Stimulated activated CD4-positive, alpha-beta T cell treated with anti-CD3 and anti-CD28 coated beads, Interleukin-1b, Interleukin-23, amount 100 ng/mL, for 24 hours (primary cell): ENCODE measurements around the gene FAM135A.
"Not testable (repeated sequence)": the region's sequence is repeated elsewhere in the genome, so short reads cannot be mapped to it uniquely, and the experiment has no call there.

Experiments
- DNase-seq, 4 experiments: peaks; one replicate each; pipeline ENCODE4 v3.0.0-alpha.2; 2020; ENCODE audit warnings: low read depth in 4 of 4, low spot score in 1 of 4

FAM135A gene

DNA sequence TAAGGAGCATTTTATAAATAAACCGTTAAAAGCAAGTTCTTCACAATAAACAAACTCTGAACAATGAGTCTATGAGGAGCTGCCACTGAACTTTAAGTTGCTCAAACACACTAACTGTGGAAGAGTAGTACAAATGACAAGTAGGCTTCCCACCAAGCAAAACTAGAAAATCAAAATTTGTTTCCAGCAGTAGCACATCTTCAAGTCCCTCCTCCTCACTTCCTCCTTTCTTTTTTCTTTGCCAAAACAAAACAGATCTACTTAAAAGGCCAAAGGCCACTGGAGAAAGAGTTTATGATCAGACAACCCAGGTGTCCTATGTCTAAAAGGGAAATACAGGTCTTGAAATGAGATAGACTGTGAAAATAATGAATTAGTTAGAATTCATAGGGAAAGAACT lies 17.1 kb upstream of the FAM135A start:
- DNase-seq: no peak

GRCh38 chr6:70396796-70397729 lies 16.2 kb upstream of the FAM135A start:
- DNase-seq: no peak

DNA sequence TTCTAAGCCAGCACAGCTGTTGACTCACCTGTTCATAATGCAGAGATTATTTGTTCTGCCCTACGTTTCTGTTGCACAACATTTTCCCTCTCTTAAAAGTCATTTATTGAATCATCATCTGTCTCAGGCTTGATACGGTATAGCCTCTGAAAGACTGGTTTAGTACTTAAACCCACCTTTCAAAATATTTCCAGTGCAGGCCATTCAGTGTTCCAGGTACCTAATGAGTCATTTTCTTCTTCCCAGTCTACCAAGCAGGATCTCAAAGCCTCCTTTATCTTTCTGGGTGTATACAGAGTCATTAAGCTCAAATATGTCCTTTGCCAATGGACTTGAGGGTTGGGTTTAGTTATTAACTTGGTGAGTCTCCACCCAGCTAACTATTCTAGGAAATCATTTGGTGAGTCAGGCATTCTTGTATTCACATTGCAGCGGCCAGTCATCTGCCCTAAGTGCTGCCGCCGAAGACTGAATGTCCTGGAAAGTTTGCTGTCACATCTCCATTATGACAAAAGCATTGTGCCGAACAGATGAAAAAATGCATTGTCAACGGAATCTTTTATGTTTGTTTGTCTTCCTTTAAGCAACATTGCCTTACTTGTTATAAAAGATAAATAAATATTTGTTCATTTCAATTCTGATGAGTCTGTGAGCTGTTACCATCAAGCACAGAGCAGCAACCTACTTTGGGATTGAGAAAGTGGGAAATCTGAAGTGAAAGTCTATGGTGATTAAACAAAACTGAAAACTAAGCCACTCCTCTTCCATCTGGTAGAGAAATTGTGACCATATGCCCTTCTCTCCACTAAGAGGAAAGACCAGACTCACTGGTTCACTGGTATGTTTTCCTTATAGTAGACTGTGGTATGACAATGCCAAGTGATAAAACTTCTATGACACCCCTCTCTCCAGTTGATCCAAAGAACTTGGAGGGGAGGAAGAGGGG lies 14.3 kb upstream of the FAM135A start:
- DNase-seq: no peak

- no peak for DNase-seq
These were observed 8.7 kb upstream of the FAM135A start for GRCh38 chr6:70404658-70405057.

DNA sequence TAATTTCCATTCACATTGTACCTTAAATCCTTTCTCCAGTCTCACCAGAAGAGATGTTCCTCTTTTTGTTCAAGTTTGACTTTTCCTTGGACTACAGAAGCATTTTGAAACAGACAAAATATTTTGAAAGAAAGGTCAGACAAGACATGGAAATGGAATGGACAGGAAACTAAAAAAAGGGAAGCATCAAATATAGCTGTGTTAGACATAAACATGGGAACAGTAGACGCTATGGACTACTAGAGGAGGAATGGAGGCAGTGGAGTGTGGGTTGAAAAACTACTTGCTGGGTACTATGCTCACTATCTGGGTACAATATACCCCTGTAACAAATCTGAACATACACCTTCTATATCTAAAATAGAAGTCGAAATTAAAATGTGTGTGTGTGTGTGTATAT lies 4.1 kb upstream of the FAM135A start:
- DNase-seq: no peak

DNA sequence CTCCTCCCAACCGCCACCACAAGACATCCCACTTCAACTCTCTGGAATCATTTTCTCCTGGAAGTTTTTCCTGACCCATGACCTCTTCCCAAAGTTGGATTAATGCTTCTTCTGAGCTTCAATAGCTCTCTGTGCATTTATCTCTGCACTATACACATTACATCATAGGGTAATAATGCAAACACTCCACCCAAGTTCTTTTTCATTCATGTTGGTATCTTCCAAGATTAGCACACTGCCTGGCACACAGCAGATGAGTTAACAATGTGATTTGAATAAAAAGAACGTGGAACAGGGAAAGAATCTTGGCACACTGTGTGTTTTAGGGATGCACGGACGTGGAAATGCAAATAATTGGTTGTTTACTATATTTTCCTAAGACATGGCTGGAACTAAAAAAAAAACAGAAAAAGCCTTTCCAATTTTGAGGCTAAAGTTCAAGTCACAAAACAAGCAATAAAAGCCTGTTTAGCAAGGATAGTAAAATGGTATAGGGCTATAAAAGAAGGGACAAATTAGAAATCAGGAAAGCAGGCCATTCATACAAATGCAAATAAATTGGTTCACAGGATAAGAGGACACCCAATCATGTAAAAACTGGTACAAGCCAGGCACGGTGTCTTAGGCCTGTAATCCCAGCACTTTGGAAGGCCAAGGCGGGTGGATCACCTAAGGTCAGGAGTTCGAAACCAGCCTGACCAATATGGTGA lies 1.6 kb upstream of the FAM135A start:
- no peak for DNase-seq

DNA sequence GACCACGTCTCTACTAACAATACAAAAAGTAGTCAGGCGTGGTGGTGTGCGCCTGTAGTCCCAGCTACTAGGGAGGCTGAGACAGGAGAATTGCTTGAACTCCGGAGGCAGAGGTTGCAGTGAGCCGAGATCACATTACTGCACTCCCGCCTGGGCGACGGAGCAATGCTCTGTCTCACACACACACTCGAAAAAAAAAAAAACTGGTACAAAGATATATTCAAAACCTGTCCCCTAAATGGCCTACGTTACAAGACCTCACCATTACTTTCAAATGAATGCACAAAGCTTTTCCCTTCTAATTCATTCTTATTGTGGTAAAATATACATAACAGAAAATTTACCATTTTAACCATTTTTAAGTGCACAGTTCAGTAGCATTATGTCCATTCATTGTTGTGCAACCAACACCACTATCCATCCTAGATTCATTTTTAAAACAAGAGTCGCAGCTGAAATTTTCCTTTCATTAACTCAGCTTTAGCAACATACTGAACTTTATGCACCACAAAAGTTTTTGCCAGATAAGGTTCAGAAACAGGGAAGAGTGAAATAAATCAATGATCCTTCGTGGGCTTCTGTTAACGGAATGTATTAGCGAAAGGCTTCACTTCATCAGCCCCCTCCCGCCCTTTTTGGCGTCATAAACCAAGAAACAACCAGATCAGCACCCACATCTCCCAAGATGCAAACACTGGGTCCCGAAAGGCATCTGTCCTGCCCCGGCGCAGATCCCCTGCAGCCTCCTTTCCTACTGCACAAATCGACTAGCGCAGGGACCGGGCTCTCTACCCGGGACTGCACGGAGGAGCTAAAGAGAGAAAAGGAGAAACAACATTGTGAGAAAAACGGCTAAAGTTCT lies 825 bp upstream of the FAM135A start:
- DNase-seq: no peak

DNA sequence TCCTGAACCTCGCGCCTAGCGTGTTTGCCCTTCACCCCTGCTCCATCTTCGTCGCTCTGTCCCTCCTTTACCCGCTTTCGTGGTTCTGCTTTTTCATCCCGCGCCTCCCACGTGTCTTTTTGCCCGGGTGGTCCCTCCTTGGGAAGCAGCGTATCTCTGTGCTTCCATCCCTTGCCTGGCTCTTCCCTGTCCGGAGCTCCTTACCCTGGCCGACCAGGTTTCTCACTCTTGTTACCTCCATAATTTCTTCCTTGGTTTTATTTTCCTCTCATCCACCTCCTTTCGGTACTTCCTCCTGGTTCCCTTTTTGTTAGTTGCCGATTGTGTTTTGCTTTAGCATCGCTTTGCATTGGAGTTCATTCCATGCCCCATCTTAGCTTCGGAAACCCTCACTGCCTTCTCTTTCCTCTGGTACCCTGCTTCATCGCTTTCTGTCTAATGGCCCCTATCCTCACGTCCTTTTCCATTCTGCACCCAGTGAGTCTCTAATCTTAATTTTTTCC lies 735 bp downstream of the FAM135A start:
- no peak for DNase-seq

DNA sequence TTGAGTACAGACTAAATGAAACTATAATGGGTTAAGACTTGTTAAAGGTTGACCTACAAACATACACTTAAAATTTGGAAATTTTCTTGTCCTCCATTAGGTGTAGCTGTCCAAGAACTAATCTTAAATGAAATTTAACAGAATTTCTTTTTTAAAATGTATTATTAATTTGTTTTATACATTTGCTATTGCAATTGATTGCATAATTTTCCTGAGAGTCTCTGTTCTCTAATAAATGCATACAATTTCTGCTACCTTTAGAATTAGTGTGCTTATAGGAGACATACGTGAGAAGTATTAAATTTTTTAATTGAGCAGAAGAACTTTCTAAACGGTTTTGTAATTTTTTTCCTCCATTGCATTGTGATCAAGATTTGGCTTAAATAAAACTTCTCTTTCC lies 1.5 kb downstream of the FAM135A start:
- no peak for DNase-seq

- DNase-seq: no peak
These were observed 1.9 kb downstream of the FAM135A start for GRCh38 chr6:70415247-70415646.

GRCh38 chr6:70415660-70416059 lies 2.4 kb downstream of the FAM135A start:
- no peak for DNase-seq

DNA sequence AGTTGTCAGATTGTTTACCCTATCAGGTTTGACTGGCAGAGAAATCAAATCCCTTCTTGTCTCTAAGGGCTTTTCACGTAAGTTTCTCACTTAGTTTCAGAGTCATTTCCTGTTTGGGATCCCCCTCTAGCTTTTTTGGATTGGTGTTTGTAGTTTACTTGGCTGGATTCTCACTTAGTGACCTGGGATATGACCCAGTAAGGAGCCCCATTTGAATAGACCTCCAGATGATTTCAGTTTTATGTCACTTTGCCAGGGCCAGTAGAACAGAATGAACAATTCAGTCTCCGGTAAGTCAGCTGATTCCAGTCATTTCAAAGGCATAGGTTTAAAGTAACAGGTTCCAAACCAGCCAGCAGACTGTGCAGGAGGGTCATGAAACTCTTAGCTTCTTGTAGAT lies 8.2 kb downstream of the FAM135A start:
- DNase-seq: no peak

DNA sequence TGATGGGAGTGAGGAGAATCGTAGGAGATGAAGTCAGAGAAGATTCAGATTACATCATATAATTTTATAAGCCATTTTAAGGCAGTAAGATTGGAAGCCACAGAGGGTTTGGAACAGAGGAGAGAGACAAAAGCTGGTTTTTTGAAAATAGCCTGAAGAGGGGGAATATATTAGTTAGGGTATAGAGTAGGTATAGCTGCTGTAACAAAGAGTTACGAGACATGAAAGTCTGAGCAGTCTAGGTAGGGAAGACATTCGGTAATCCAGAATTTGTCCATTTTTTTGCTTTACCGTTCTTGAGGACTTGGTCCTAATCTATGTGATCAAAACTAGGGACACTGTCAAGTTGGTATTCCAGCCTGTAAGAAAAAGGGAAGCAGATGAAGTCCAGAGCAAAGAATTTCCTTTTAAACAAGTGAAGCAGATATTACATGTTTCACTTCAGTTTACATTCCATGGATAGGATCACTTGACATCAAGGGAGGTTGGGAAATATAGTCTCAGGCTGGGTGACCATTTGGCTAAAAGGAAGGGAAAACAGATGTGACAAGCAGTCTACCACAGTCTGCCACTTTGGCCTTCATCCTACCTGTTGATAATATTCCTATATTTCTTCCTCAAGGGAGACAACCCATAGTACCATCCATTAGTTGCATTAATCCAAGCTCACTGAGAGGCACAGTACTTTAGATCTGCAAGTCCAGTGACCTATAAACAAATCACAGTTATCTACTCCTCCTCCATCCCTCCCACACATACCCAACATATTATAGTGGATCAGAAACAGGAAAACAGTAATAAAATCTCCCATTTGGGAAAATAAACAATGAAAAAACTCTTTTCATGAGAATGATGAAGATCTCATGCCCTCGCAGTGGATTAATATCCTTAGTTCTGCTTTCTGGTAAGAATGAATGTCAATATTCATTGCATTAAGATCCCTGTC lies 10.2 kb downstream of the FAM135A start:
- no peak for DNase-seq

- no peak for DNase-seq
These were observed 11.0 kb downstream of the FAM135A start for GRCh38 chr6:70424291-70424690.

DNA sequence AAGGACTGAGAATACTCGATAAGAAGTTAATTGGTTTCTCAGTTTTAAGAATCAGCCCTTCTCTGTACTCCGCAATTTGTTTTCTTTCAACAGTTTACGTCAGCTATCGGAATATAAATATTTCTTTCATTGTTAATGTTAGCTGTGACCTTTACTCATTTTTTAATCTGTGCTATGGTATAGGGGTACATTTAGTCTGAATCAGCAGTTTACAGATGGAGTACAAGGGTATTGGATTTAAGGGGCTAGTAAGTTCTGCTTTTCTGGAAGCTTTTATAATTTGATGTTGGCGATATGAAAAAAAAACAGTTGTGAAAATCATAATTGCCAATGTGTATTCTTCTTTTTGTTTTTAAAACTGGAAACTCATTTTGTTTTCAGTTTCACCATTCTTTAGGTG lies 23.0 kb downstream of the FAM135A start:
- DNase-seq: no peak

DNA sequence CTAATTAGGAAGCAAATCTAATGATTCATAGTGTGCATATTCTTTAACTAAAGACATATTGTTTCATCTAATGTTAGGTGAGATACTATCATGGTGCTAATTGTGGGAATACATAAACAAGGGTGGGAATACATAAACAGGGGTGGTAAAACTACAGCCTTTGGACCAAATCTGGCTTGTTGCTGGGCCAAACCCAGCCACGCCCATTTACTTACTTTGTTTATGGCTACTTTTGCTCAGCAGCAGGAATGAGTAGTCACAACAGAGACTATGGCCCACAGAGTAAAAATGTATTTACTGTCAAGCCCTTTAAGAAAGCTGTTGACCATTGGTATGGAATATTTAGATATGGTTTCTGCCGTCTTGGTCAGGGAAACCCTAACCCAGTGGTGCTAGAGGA lies 31.7 kb downstream of the FAM135A start:
- DNase-seq: no peak

DNA sequence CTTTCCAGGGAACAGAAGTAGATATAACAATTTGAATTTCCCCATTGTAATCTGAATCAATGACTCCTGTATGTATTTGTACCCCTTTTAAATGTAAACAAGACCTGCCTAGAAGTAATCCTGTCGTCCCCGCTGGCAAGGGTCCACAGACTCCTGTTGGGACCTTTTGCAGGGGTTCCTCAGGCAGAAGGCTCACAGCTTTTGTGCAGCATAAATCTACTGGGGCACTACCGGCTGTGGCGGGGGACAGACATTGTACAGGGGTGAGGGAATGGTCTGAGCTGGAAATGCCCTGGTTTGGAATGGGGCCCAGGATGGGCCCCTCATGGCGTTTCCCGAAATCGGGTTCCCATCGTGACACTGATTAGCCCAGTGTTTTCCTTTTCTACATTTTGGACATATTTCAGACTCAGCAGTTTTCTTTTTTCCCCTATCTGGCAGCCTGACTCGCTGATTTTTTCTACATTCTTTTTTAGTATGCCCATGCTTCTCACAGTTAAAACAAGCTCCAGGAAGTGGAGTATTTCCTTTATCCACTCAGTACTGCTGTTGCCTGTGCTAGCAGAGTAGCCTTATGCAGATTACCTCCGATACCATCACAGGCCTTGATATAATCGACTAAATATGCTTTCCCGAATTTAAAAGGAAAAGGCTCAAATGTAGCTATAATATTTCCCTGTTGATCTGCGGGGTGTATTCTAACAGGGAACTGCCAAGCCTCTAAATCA lies 34.2 kb downstream of the FAM135A start:
- DNase-seq: not testable (repeated sequence)

- not testable (repeated sequence) for DNase-seq
These were observed 40.6 kb downstream of the FAM135A start for GRCh38 chr6:70453899-70454298.
